ENCODE results near the gene ERO1B. TPM values are rescaled to one million over a fixed set of nuclear protein-coding genes. Genes with fewer than 3 reads are reported as not detected.

The ERO1B gene
- total RNA-seq, 1 experiment from 2014 or later: 3.2 TPM

- TF ChIP-seq E2F4 (CRISPR knock-in tag; IDR thresholded peaks at IDR 0.05; ENCODE audit: borderline replicate concordance, low read depth): no peak
- no peak for TF ChIP-seq ZNF138 (CRISPR knock-in tag; conservative IDR thresholded peaks at IDR 0.05)
- no peak for TF ChIP-seq ARID4B (CRISPR knock-in tag; IDR thresholded peaks at IDR 0.05; ENCODE audit: borderline replicate concordance)
- TF ChIP-seq NFATC4 (CRISPR knock-in tag; IDR thresholded peaks at IDR 0.05): no peak
- TF ChIP-seq, protein P1, sequence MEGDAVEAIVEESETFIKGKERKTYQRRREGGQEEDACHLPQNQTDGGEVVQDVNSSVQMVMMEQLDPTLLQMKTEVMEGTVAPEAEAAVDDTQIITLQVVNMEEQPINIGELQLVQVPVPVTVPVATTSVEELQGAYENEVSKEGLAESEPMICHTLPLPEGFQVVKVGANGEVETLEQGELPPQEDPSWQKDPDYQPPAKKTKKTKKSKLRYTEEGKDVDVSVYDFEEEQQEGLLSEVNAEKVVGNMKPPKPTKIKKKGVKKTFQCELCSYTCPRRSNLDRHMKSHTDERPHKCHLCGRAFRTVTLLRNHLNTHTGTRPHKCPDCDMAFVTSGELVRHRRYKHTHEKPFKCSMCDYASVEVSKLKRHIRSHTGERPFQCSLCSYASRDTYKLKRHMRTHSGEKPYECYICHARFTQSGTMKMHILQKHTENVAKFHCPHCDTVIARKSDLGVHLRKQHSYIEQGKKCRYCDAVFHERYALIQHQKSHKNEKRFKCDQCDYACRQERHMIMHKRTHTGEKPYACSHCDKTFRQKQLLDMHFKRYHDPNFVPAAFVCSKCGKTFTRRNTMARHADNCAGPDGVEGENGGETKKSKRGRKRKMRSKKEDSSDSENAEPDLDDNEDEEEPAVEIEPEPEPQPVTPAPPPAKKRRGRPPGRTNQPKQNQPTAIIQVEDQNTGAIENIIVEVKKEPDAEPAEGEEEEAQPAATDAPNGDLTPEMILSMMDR (IDR thresholded peaks at IDR 0.05): no peak
- Mint-ChIP-seq H3K4me1 (peaks cover 3% of the 10 kb centered on the region), H3K27ac (no peak overlapping the region), H3K4me3 (no peak overlapping the region), H3K36me3 (peaks cover 16% of the 10 kb centered on the region), H3K9me3 (peaks cover 11% of the 10 kb centered on the region; the same call in 1 of the 2 replicates), H3K27me3 (ENCODE audit: low read depth) (no peaks in the 10 kb centered on the region; the same call in 1 of the 2 replicates)
- ChIA-PET POLR2A (no interaction called here), CTCF (interaction anchor here (0.9 kb wide), 1 partner anchor 176 kb away, joined by 5 read pairs; no protein-coding TSS in a partner anchor)
- ATAC-seq: no peak
- DNase-seq (ENCODE audit: low spot score): no peak
These were observed 114.2 kb downstream of the ERO1B start for GRCh38 chr1:236167578-236167977.

GRCh38 chr1:236167154-236167553, 114.6 kb downstream of the ERO1B start:
- no peak overlapping the region for H3K27ac Mint-ChIP-seq
- ATAC-seq: no peak
- no peak for DNase-seq (ENCODE audit: low spot score)
- H3K27me3 Mint-ChIP-seq (ENCODE audit: low read depth): peaks cover under 1% of the 10 kb centered on the region; the same call in 1 of the 2 replicates
- ChIA-PET POLR2A (no interaction called here), CTCF (no interaction called here)
- H3K36me3 Mint-ChIP-seq: peaks cover 20% of the 10 kb centered on the region
- peaks cover 3% of the 10 kb centered on the region for H3K4me1 Mint-ChIP-seq
- H3K9me3 Mint-ChIP-seq: peaks cover 15% of the 10 kb centered on the region
- H3K4me3 Mint-ChIP-seq: no peak overlapping the region
- TF ChIP-seq ZNF219 (CRISPR knock-in tag; IDR thresholded peaks at IDR 0.05; ENCODE audit: borderline replicate concordance) (no peak), TEAD4 (CRISPR knock-in tag; IDR thresholded peaks at IDR 0.05) (no peak), STAT6 (CRISPR knock-in tag; conservative IDR thresholded peaks at IDR 0.05; ENCODE audit: low read depth) (no peak), OVOL2 (CRISPR knock-in tag; IDR thresholded peaks at IDR 0.05; ENCODE audit: borderline replicate concordance) (no peak), GTF2I (CRISPR knock-in tag; conservative IDR thresholded peaks at IDR 0.05) (no peak), ZNF416 (CRISPR knock-in tag; IDR thresholded peaks at IDR 0.05) (no peak), NR2C2 (CRISPR knock-in tag; IDR thresholded peaks at IDR 0.05) (no peak), ZNF121 (CRISPR knock-in tag; IDR thresholded peaks at IDR 0.05) (no peak), ZNF671 (CRISPR knock-in tag; IDR thresholded peaks at IDR 0.05) (no peak), E2F4 (CRISPR knock-in tag; IDR thresholded peaks at IDR 0.05; ENCODE audit: borderline replicate concordance, low read depth) (no peak), ZNF423 (CRISPR knock-in tag; IDR thresholded peaks at IDR 0.05) (no peak), ZNF232 (CRISPR knock-in tag; IDR thresholded peaks at IDR 0.05) (no peak), RORB (CRISPR knock-in tag; IDR thresholded peaks at IDR 0.05) (no peak), USF2 (CRISPR knock-in tag; IDR thresholded peaks at IDR 0.05) (no peak), ERG (CRISPR knock-in tag; IDR thresholded peaks at IDR 0.05) (no peak)
- TF ChIP-seq, protein P2, sequence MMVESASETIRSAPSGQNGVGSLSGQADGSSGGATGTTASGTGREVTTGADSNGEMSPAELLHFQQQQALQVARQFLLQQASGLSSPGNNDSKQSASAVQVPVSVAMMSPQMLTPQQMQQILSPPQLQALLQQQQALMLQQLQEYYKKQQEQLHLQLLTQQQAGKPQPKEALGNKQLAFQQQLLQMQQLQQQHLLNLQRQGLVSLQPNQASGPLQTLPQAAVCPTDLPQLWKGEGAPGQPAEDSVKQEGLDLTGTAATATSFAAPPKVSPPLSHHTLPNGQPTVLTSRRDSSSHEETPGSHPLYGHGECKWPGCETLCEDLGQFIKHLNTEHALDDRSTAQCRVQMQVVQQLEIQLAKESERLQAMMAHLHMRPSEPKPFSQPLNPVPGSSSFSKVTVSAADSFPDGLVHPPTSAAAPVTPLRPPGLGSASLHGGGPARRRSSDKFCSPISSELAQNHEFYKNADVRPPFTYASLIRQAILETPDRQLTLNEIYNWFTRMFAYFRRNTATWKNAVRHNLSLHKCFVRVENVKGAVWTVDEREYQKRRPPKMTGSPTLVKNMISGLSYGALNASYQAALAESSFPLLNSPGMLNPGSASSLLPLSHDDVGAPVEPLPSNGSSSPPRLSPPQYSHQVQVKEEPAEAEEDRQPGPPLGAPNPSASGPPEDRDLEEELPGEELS (CRISPR knock-in tag; IDR thresholded peaks at IDR 0.05): no peak

All from WTC11 (cell line).